K562 (cell line): ENCODE measurements around the gene BCL11A. TPM values are rescaled to one million over a fixed set of nuclear protein-coding genes. Genes with fewer than 3 reads are reported as not detected.

Experiments used
- NRF1 ChIP-seq, 2 experiments: fragments of 450-650 bp; IDR thresholded peaks in 1 of 2; conservative IDR thresholded peaks in 1 of 2; 2 replicates each; pipeline ENCODE4 v1.6.1; 2014; ENCODE audit warnings: mild to moderate bottlenecking in 2 of 2
- RFX5 ChIP-seq: IDR thresholded peaks from 2 replicates; pipeline ENCODE4 v1.6.1; 2011; ENCODE audit warnings: low read depth, mild to moderate bottlenecking, improper control_type of control experiment, low read length
- YBX1 ChIP-seq: fragments of 450-650 bp; IDR thresholded peaks from 2 replicates; pipeline ENCODE4 v1.7.1; 2016; ENCODE audit warnings: mild to moderate bottlenecking
- ZBTB7A ChIP-seq: IDR thresholded peaks from 2 replicates; pipeline ENCODE4 v1.6.1; 2011; ENCODE audit warnings: low read depth, mild to moderate bottlenecking, low read length, moderate library complexity, borderline replicate concordance; ENCODE audit not compliant: control insufficient read depth
- polyA plus RNA-seq, 8 experiments: library from polyadenylated mRNA; depleted of rRNA in 4 of 8; stranded (reverse) in 5 of 8; unstranded in 3 of 8; fragments of >200 nt; fragmentation: Nextera tagmentation in 2 of 8; fragmentation: Illumina TruSeq in 1 of 8; extraction: Ambion mirVana in 2 of 8; extraction: Trizol in 1 of 8; gene quantifications; 2 replicates each; pipeline versions ENCODE4 v1.2.1 to v1.2.3, GENCODE V29; 2011 to 2014; ENCODE audit warnings: inconsistent platforms in 1 of 8, missing spikeins in 1 of 8
- total RNA-seq, 7 experiments: library from RNA; depleted of rRNA in 6 of 7; stranded (reverse); fragments of >200 nt in 6 of 7; fragmentation: Illumina TruSeq in 2 of 7; extraction: Trizol in 2 of 7; gene quantifications; 2 replicates each; pipeline versions ENCODE4 v1.2.1 to v1.2.3, GENCODE V29; 2011 to 2021; ENCODE audit warnings: low replicate concordance in 1 of 7
- TF ChIP-seq, protein P1 (sequence below): fragments of 450-650 bp; formaldehyde crosslinking; IDR thresholded peaks from 2 replicates; pipeline ENCODE4 v1.4.0; 2020; ENCODE audit warnings: mild to moderate bottlenecking, moderate library complexity
- TF ChIP-seq, protein P2 (sequence below), 2 experiments: fragments of 450-650 bp; formaldehyde crosslinking in 1 of 2; IDR thresholded peaks; 2 replicates each; pipeline versions ENCODE4 v1.4.0 to v1.6.1; 2014 to 2020; ENCODE audit warnings: mild to moderate bottlenecking in 2 of 2, borderline replicate concordance in 1 of 2, low read depth in 1 of 2
- TF ChIP-seq, protein P3 (sequence below), 2 experiments: IDR thresholded peaks; 2 replicates each; pipeline ENCODE4 v1.6.1; 2011; ENCODE audit warnings: borderline replicate concordance in 1 of 2, control low read depth in 1 of 2, low read depth in 1 of 2, low read length in 1 of 2, mild to moderate bottlenecking in 1 of 2, mixed read lengths in 1 of 2, moderate library complexity in 1 of 2; ENCODE audit not compliant: insufficient read depth in 1 of 2, insufficient read length in 1 of 2, poor library complexity in 1 of 2, severe bottlenecking in 1 of 2; ENCODE audit errors: extremely low read depth in 1 of 2

Gene BCL11A
- total and polyA plus RNA-seq, 9 of the 15 experiments (the other 6 are each of a cell fraction or from before 2014, with no cell fraction given), result 0.13 TPM; not detected in 8

- TF ChIP-seq, protein P1, sequence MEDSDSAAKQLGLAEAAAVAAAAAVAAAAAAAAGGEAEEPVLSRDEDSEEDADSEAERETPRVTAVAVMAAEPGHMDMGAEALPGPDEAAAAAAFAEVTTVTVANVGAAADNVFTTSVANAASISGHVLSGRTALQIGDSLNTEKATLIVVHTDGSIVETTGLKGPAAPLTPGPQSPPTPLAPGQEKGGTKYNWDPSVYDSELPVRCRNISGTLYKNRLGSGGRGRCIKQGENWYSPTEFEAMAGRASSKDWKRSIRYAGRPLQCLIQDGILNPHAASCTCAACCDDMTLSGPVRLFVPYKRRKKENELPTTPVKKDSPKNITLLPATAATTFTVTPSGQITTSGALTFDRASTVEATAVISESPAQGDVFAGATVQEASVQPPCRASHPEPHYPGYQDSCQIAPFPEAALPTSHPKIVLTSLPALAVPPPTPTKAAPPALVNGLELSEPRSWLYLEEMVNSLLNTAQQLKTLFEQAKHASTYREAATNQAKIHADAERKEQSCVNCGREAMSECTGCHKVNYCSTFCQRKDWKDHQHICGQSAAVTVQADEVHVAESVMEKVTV, result 0 out of 2 replicates have a peak, but pooled peaks have one; percentile 18
- peak in 1 of 2 experiments; percentile 25; a peak in 2 of 4 replicates for TF ChIP-seq NRF1 (conservative IDR thresholded peaks at IDR 0.05 in 1 of 2, IDR thresholded peaks at IDR 0.05 in 1 of 2)
- TF ChIP-seq, protein P2, sequence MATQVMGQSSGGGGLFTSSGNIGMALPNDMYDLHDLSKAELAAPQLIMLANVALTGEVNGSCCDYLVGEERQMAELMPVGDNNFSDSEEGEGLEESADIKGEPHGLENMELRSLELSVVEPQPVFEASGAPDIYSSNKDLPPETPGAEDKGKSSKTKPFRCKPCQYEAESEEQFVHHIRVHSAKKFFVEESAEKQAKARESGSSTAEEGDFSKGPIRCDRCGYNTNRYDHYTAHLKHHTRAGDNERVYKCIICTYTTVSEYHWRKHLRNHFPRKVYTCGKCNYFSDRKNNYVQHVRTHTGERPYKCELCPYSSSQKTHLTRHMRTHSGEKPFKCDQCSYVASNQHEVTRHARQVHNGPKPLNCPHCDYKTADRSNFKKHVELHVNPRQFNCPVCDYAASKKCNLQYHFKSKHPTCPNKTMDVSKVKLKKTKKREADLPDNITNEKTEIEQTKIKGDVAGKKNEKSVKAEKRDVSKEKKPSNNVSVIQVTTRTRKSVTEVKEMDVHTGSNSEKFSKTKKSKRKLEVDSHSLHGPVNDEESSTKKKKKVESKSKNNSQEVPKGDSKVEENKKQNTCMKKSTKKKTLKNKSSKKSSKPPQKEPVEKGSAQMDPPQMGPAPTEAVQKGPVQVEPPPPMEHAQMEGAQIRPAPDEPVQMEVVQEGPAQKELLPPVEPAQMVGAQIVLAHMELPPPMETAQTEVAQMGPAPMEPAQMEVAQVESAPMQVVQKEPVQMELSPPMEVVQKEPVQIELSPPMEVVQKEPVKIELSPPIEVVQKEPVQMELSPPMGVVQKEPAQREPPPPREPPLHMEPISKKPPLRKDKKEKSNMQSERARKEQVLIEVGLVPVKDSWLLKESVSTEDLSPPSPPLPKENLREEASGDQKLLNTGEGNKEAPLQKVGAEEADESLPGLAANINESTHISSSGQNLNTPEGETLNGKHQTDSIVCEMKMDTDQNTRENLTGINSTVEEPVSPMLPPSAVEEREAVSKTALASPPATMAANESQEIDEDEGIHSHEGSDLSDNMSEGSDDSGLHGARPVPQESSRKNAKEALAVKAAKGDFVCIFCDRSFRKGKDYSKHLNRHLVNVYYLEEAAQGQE (IDR thresholded peaks at IDR 0.05; ENCODE audit: borderline replicate concordance), result peak; percentile 31; the same call in 1 of the 2 replicates
- TF ChIP-seq, protein P2 (CRISPR knock-in tag; IDR thresholded peaks at IDR 0.05; ENCODE audit: low read depth), result no peak
- peak; percentile 60; the same call in 1 of the 2 replicates for TF ChIP-seq ZBTB7A
- TF ChIP-seq, protein P3, sequence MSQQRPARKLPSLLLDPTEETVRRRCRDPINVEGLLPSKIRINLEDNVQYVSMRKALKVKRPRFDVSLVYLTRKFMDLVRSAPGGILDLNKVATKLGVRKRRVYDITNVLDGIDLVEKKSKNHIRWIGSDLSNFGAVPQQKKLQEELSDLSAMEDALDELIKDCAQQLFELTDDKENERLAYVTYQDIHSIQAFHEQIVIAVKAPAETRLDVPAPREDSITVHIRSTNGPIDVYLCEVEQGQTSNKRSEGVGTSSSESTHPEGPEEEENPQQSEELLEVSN (IDR thresholded peaks at IDR 0.05; ENCODE audit: borderline replicate concordance in 1 of 2, extremely low read depth in 1 of 2, insufficient read depth in 1 of 2, insufficient read length in 1 of 2, low read depth in 1 of 2, low read length in 1 of 2, poor library complexity in 1 of 2, severe bottlenecking in 1 of 2), result peak in 1 of 2 experiments; percentile 13
- no peak for TF ChIP-seq RFX5
- TF ChIP-seq YBX1, result no peak
Measured at GRCh38 chr2:60550178-60550983, 3.1 kb downstream of the BCL11A start (continued).
